ENCODE data around the gene WFDC12. TPM values are rescaled to one million over a fixed set of nuclear protein-coding genes. Genes with fewer than 3 reads are reported as not detected.

Gene WFDC12
- total and polyA plus RNA-seq, 4 experiments from 2014 or later: not detected

DNA sequence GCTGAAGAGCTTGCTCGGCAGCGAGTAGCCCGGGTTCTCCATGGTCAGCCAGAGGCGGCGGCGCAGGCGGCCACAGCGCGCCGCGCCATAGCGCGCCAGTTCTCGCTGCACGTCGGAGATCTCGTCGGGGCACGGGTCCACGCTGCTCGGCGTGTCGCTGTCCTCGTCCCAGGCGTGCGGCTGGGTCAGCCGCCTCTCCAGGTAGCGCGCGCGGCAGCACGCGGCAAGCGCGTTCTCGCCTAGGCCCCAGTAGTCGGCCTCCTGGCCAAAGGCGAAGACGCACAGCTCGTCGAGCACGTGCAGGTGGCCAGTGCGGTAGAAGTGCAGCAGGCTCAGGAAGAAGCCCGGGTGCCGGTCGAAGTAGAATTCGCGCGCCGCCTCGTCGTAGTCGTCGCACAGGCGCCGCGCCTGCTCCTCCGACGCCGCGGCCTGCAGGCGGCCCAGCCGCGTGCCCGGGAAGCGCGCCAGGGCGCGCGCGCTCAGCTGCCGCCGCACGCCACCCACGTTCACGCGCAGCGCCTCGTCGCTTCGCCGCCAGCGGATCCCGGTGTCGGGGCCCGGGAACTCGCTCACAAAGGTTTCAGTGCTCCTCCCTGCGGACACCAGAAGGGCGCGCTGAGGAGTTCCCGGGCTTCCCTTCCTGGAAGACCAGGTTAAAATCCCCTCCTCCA, 26.0 kb downstream of the WFDC12 start:
- no peak overlapping the region for H3K4me3 ChIP-seq (ENCODE audit: low read length in 2 of 2)
- peaks cover 11% of the 10 kb centered on the region for H3K4me1 ChIP-seq (ENCODE audit: insufficient read depth, low read length)
- Mint-ChIP-seq H3K4me3 (peak overlapping the region in 5 of 8 donors; percentile 13 to 65 (median 53)), H3K4me1 (peaks cover 4 to 22% (median 13%) of the 10 kb centered on the region in 4 donors), H3K36me3 (peaks cover 0 to 3% of the 10 kb centered on the region in 2 donors), H3K27ac (peak overlapping the region in 1 of 7 donors; percentile 67), H3K27me3 (peaks cover 34 to 46% of the 10 kb centered on the region in 2 donors), H3K9me3 (peaks cover 0 to 6% (median 0%) of the 10 kb centered on the region in 8 donors)
- peak in 3 of 5 donors; percentile 28 to 32 (median 31) for DNase-seq
- no peak overlapping the region for H3K27ac ChIP-seq (ENCODE audit: low read depth, low read length)
- ChIA-PET CTCF (ENCODE audit: partially characterized antibody) (interaction anchor here (4.2 to 5.6 kb wide), 2 partner anchors 23 to 56 kb away, joined by 17 to 69 read pairs; no protein-coding TSS in a partner anchor), POLR2A (ENCODE audit: partially characterized antibody) (interaction anchor here (1.9 kb wide), 1 partner anchor 87 kb away, joined by 4 read pairs; no protein-coding TSS in a partner anchor)
- H3K27me3 ChIP-seq (ENCODE audit: insufficient read depth, low read length): peaks cover 35% of the 10 kb centered on the region
- no peaks in the 10 kb centered on the region for H3K9me3 ChIP-seq (ENCODE audit: control insufficient read depth in 1 of 2, low read length in 2 of 2)
- H3K36me3 ChIP-seq (ENCODE audit: insufficient read depth, low read length): no peaks in the 10 kb centered on the region
- intact Hi-C loops (cut with micrococcal nuclease): no loop called here

DNA sequence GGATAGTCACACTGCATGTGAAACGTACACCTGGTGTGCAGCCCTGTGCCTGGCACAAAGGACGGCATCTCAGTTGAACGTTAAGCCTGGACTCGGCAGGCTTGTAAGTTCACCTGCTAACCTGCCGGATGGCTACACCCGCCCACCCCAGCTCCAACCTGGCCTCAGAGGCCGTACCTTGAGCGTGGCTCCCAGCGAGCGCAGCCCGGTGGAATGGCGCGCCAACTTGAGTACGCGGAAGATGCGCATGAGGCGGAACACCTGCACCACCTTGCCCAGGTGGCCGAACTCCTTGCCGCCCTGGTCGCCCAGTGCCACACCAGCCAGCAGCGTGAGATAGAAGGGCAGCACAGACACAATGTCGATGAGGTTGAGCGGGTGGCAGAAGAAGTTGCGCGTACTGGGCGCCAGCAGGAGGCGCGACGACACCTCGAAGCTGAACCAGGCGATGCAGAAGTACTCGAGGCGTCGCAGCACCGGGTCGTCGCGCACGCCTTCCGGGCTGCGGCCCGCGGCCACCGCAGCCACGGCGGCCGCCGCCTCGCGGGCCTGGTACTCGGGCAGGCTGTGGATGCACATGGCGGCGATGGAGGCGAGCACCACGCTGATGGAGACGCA, 26.7 kb downstream of the WFDC12 start:
- peaks cover 34 to 44% of the 10 kb centered on the region in 2 donors for H3K27me3 Mint-ChIP-seq
- CTCF ChIA-PET (ENCODE audit: partially characterized antibody): interaction anchor here (1.2 to 5.8 kb wide), 15 partner anchors 13 to 672 kb away, joined by 3 to 69 read pairs (median 16); partner anchors contain the start of genes PABPC1L and TOMM34
- POLR2A ChIA-PET (ENCODE audit: partially characterized antibody): interaction anchor here (1.9 kb wide), 1 partner anchor 86 kb away, joined by 4 read pairs; no protein-coding TSS in a partner anchor
- peak; percentile 26 to 54 (median 28) for DNase-seq
- H3K36me3 Mint-ChIP-seq: peaks cover 0 to 3% of the 10 kb centered on the region in 2 donors
- Histone ChIP-seq H3K27ac (ENCODE audit: low read depth, low read length) (no peak overlapping the region), H3K36me3 (ENCODE audit: insufficient read depth, low read length) (no peaks in the 10 kb centered on the region), H3K4me3 (ENCODE audit: low read length in 2 of 2) (no peak overlapping the region), H3K4me1 (ENCODE audit: insufficient read depth, low read length) (peaks cover 11% of the 10 kb centered on the region), H3K9me3 (ENCODE audit: control insufficient read depth in 1 of 2, low read length in 2 of 2) (no peaks in the 10 kb centered on the region), H3K27me3 (ENCODE audit: insufficient read depth, low read length) (peaks cover 35% of the 10 kb centered on the region)
- H3K9me3 Mint-ChIP-seq: peaks cover 0 to 6% (median 0%) of the 10 kb centered on the region in 8 donors
- H3K27ac Mint-ChIP-seq: peak overlapping the region in 1 of 7 donors; percentile 57
- peak overlapping the region; percentile 39 to 86 (median 76) for H3K4me3 Mint-ChIP-seq
- peaks cover 4 to 22% (median 13%) of the 10 kb centered on the region in 4 donors for H3K4me1 Mint-ChIP-seq
- intact Hi-C loops (cut with micrococcal nuclease): loop anchor here (2.0 kb wide), 2 partner anchors 131 to 193 kb away; partner anchors contain the start of gene STK4

DNA sequence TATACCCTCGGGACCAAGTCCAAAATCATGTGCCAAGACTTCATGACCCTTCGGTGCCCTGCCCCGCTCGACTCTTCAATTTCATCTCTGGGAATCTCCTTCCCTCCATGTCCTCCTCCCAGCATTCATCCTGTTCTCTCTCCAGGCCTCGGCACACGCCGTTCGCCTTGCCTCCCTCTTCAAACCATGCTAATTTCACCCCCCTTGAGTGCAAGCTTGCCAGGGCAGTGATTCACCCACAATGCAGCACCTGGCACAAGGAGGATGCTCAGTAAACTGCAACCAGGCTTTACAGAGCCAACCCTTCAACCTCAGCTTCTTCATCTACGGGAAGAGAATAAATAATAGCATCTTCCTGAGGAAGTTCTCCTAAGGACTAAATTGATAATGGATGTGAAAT, 27.5 kb downstream of the WFDC12 start:
- H3K4me3 Mint-ChIP-seq: peak overlapping the region in 1 of 8 donors; percentile 45
- POLR2A ChIA-PET (ENCODE audit: partially characterized antibody): interaction anchor here (1.0 to 1.9 kb wide), 3 partner anchors 48 to 86 kb away, joined by 3 to 6 read pairs (median 4); no protein-coding TSS in a partner anchor

DNA sequence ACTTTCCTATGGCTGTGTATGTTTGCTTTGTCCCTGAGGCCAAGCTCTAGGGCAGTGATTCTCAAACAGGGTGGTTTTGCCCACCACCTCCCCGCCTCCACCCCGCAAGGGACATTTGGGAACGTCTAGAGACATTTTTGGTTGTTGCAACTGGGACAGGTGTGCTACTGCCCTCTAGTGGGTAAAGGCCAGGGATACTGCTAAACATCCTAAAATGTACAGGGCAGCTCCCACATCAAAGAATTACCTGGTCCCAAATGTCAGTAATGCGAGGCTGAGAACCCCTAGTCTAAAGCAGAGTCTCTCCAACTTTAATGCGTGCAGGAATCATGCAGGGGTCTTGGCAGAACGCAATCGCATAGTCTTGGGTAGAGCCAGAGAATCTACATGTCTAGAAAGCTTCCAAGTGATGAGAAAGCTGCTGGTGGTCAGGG, 28.4 kb downstream of the WFDC12 start:
- Mint-ChIP-seq H3K4me1 (peaks cover 3 to 18% (median 13%) of the 10 kb centered on the region in 4 donors), H3K36me3 (peaks cover 3 to 5% of the 10 kb centered on the region in 2 donors), H3K27ac (peak overlapping the region in 2 of 7 donors; percentile 25 to 57), H3K9me3 (peaks cover 0 to 6% (median 0%) of the 10 kb centered on the region in 8 donors), H3K27me3 (peaks cover 26 to 35% of the 10 kb centered on the region in 2 donors), H3K4me3 (peak overlapping the region in 1 of 8 donors; percentile 51)
- H3K4me1 ChIP-seq (ENCODE audit: insufficient read depth, low read length): peaks cover 11% of the 10 kb centered on the region
- peaks cover 26% of the 10 kb centered on the region for H3K27me3 ChIP-seq (ENCODE audit: insufficient read depth, low read length)
- H3K36me3 ChIP-seq (ENCODE audit: insufficient read depth, low read length): no peaks in the 10 kb centered on the region
- no peak overlapping the region for H3K4me3 ChIP-seq (ENCODE audit: low read length in 2 of 2)
- no peak overlapping the region for H3K27ac ChIP-seq (ENCODE audit: low read depth, low read length)
- intact Hi-C loops (cut with micrococcal nuclease): loop anchor here (1.0 to 2.0 kb wide), 5 partner anchors 52 to 195 kb away; partner anchors contain the start of gene STK4
- no peaks in the 10 kb centered on the region for H3K9me3 ChIP-seq (ENCODE audit: control insufficient read depth in 1 of 2, low read length in 2 of 2)
- DNase-seq: peak; percentile 52 to 64 (median 61)
- ChIA-PET CTCF (ENCODE audit: partially characterized antibody) (interaction anchor here (0.7 to 5.8 kb wide), 48 partner anchors 8 to 411 kb away, joined by 3 to 69 read pairs (median 5); partner anchors contain the start of genes PABPC1L, STK4, TOMM34 and WFDC5), POLR2A (ENCODE audit: partially characterized antibody) (interaction anchor here (0.7 to 1.3 kb wide), 7 partner anchors 42 to 186 kb away, joined by 3 to 6 read pairs (median 3); partner anchors contain the start of gene PABPC1L)

More for the DNA sequence above, 27.5 kb downstream of the WFDC12 start:
- Mint-ChIP-seq H3K27me3 (peaks cover 32 to 44% of the 10 kb centered on the region in 2 donors), H3K27ac (peak overlapping the region in 2 of 7 donors; percentile 18 to 94), H3K9me3 (peaks cover 0 to 6% (median 0%) of the 10 kb centered on the region in 8 donors), H3K4me1 (peaks cover 4 to 22% (median 13%) of the 10 kb centered on the region in 4 donors), H3K36me3 (peaks cover 0 to 3% of the 10 kb centered on the region in 2 donors)
- H3K36me3 ChIP-seq (ENCODE audit: insufficient read depth, low read length): no peaks in the 10 kb centered on the region
- CTCF ChIA-PET (ENCODE audit: partially characterized antibody): interaction anchor here (0.8 to 5.8 kb wide), 36 partner anchors 9 to 673 kb away, joined by 3 to 69 read pairs (median 8); partner anchors contain the start of genes PABPC1L, STK4, TOMM34 and WFDC5
- intact Hi-C loops (cut with micrococcal nuclease): loop anchor here (1.0 to 2.0 kb wide), 3 partner anchors 52 to 194 kb away; partner anchors contain the start of gene STK4
- H3K4me1 ChIP-seq (ENCODE audit: insufficient read depth, low read length): peaks cover 11% of the 10 kb centered on the region
- peaks cover 35% of the 10 kb centered on the region for H3K27me3 ChIP-seq (ENCODE audit: insufficient read depth, low read length)
- H3K4me3 ChIP-seq (ENCODE audit: low read length in 2 of 2): no peak overlapping the region
- no peak overlapping the region for H3K27ac ChIP-seq (ENCODE audit: low read depth, low read length)
- no peaks in the 10 kb centered on the region for H3K9me3 ChIP-seq (ENCODE audit: control insufficient read depth in 1 of 2, low read length in 2 of 2)
- DNase-seq: no peak

DNA sequence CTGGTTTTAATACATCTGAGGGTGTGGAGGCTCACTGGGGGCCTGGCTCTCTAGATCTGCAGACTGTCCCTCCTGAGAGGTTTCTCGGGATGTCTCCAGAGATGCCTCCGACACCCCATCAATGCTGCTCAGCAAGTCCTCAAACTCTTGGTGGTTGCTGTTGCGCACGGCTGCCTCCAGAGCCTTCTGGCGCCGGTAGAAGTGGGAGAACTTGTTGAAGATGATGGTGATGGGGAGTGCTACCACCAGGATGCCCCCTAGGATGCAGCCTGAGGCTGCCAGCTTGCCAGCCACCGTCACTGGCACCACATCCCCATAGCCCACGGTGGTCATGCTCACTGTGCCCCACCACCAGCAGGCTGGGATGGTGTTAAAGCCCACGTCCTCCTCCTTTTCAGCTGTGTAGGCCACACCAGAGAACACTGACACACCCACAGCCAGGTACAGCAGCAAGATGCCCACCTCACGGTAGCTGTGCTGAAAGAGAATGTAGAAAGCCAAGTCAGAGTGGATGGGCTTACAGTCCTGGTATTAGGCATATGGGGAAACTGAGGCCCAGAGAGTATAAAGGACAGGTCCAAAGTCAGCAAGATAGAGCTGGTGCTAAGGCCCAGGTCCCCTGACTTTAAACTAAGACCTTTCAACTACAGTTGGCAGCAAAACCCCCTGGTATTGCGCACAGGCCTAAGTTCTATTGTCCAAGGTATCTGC, 29.2 kb downstream of the WFDC12 start:
- CTCF ChIA-PET (ENCODE audit: partially characterized antibody): interaction anchor here (1.0 to 5.8 kb wide), 44 partner anchors 9 to 410 kb away, joined by 3 to 69 read pairs (median 6); partner anchors contain the start of genes PABPC1L, STK4 and TOMM34
- intact Hi-C loops (cut with micrococcal nuclease): loop anchor here (1.0 kb wide), 2 partner anchors 84 to 184 kb away; no protein-coding TSS in a partner anchor
- peaks cover 19% of the 10 kb centered on the region for H3K27me3 ChIP-seq (ENCODE audit: insufficient read depth, low read length)
- H3K4me1 ChIP-seq (ENCODE audit: insufficient read depth, low read length): peaks cover 11% of the 10 kb centered on the region
- DNase-seq: no peak
- peak overlapping the region in 3 of 7 donors; percentile 46 to 57 (median 48) for H3K27ac Mint-ChIP-seq
- H3K36me3 Mint-ChIP-seq: peaks cover 3 to 12% of the 10 kb centered on the region in 2 donors
- H3K4me3 Mint-ChIP-seq: no peak overlapping the region
- H3K9me3 Mint-ChIP-seq: peaks cover 0 to 6% (median 0%) of the 10 kb centered on the region in 8 donors
- H3K36me3 ChIP-seq (ENCODE audit: insufficient read depth, low read length): peaks cover under 1% of the 10 kb centered on the region
- H3K4me1 Mint-ChIP-seq: peaks cover 3 to 18% (median 12%) of the 10 kb centered on the region in 4 donors
- no peaks in the 10 kb centered on the region for H3K9me3 ChIP-seq (ENCODE audit: control insufficient read depth in 1 of 2, low read length in 2 of 2)
- POLR2A ChIA-PET (ENCODE audit: partially characterized antibody): interaction anchor here (0.9 to 1.3 kb wide), 4 partner anchors 41 to 186 kb away, joined by 3 to 5 read pairs (median 4); partner anchors contain the start of gene PABPC1L
- no peak overlapping the region for H3K4me3 ChIP-seq (ENCODE audit: low read length in 2 of 2)
- H3K27me3 Mint-ChIP-seq: peaks cover 20 to 29% of the 10 kb centered on the region in 2 donors
- no peak overlapping the region for H3K27ac ChIP-seq (ENCODE audit: low read depth, low read length)

DNA sequence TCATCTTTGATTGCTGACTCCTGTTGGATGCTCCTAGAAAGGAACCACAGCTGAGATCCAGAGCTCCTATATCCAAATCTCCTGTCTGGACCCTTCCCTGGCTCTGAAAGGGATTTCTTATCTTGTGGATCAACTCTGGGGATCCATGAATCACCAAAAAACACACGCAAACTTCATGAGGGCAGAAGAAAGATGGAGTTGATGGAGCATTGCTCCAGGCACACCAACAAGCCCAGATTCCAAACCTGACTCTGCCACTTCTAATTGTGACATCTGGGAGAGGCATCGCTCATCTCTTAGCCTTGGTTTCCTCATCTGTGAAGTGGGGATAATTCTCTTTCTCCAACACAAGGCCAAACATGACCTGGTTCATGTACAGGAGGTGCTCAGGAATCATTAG, 30.1 kb downstream of the WFDC12 start:
- Mint-ChIP-seq H3K27me3 (peaks cover 16 to 22% of the 10 kb centered on the region in 2 donors), H3K27ac (peak overlapping the region in 3 of 7 donors; percentile 51 to 62 (median 57)), H3K36me3 (peaks cover 3 to 18% of the 10 kb centered on the region in 2 donors), H3K9me3 (peaks cover 0 to 6% (median 0%) of the 10 kb centered on the region in 8 donors), H3K4me1 (peaks cover 3 to 18% (median 12%) of the 10 kb centered on the region in 4 donors), H3K4me3 (no peak overlapping the region)
- Histone ChIP-seq H3K4me3 (ENCODE audit: low read length in 2 of 2) (no peak overlapping the region), H3K27me3 (ENCODE audit: insufficient read depth, low read length) (peaks cover 15% of the 10 kb centered on the region), H3K9me3 (ENCODE audit: control insufficient read depth in 1 of 2, low read length in 2 of 2) (no peaks in the 10 kb centered on the region), H3K4me1 (ENCODE audit: insufficient read depth, low read length) (peaks cover 11% of the 10 kb centered on the region), H3K27ac (ENCODE audit: low read depth, low read length) (no peak overlapping the region), H3K36me3 (ENCODE audit: insufficient read depth, low read length) (peaks cover 4% of the 10 kb centered on the region)
- intact Hi-C loops (cut with micrococcal nuclease): no loop called here
- DNase-seq: no peak
- POLR2A ChIA-PET (ENCODE audit: partially characterized antibody): no interaction called here
- CTCF ChIA-PET (ENCODE audit: partially characterized antibody): interaction anchor here (1.0 to 5.8 kb wide), 13 partner anchors 11 to 346 kb away, joined by 3 to 69 read pairs (median 13); no protein-coding TSS in a partner anchor
